KBM-7 (cell line): ENCODE data around the gene OTUB2.

Experiments
- DNase-seq: peaks from one replicate; pipeline ENCODE4 v3.0.0-alpha.2; 2015
- in situ Hi-C: fragments of 300-500 bp; cut with MboI; formaldehyde crosslinking; loops from 2 replicates; pipeline ENCODE4 v1.14.3; 2020; ENCODE audit warnings: low sequenced_read_pairs, low pct_unique_long_range_greater_than_20kb, mixed read lengths

Gene OTUB2

GRCh38 chr14:94016446-94016976 is 9.6 kb upstream of the OTUB2 start:
- in situ Hi-C loops = no loop called here
- no peak for DNase-seq

GRCh38 chr14:94018308-94018707 is 7.8 kb upstream of the OTUB2 start:
- DNase-seq = no peak
- in situ Hi-C loops = no loop called here

GRCh38 chr14:94019329-94019728 is 6.8 kb upstream of the OTUB2 start:
- in situ Hi-C loops = no loop called here

GRCh38 chr14:94020267-94020666 is 5.9 kb upstream of the OTUB2 start:
- DNase-seq = no peak
- in situ Hi-C loops = no loop called here

More at GRCh38 chr14:94019329-94019728, 6.8 kb upstream of the OTUB2 start:
- no peak for DNase-seq

GRCh38 chr14:94021001-94021400 is 5.1 kb upstream of the OTUB2 start:
- in situ Hi-C loops = no loop called here
- no peak for DNase-seq

- no peak for DNase-seq
- in situ Hi-C loops = no loop called here
Observed at GRCh38 chr14:94021416-94022157, 4.6 kb upstream of the OTUB2 start.

- DNase-seq = no peak
Observed at GRCh38 chr14:94022532-94023411, 3.4 kb upstream of the OTUB2 start.

GRCh38 chr14:94024549-94024948 is 1.6 kb upstream of the OTUB2 start:
- in situ Hi-C loops = no loop called here
- DNase-seq = no peak

More at GRCh38 chr14:94022532-94023411, 3.4 kb upstream of the OTUB2 start:
- in situ Hi-C loops = no loop called here

- in situ Hi-C loops = no loop called here
- DNase-seq = no peak
Observed at GRCh38 chr14:94025720-94026119, 420 bp upstream of the OTUB2 start.

- in situ Hi-C loops = no loop called here
- DNase-seq = no peak
Observed at GRCh38 chr14:94026889-94027469, 839 bp downstream of the OTUB2 start.

GRCh38 chr14:94027566-94028449 is 1.7 kb downstream of the OTUB2 start:
- no peak for DNase-seq
- in situ Hi-C loops = no loop called here

- in situ Hi-C loops = no loop called here
- DNase-seq = peak; percentile 72
Observed at GRCh38 chr14:94028450-94028826, 2.3 kb downstream of the OTUB2 start.

GRCh38 chr14:94029265-94029664 is 3.1 kb downstream of the OTUB2 start:
- DNase-seq = peak; percentile 72
- in situ Hi-C loops = no loop called here

- in situ Hi-C loops = no loop called here
- no peak for DNase-seq
Observed at GRCh38 chr14:94029671-94030203, 3.6 kb downstream of the OTUB2 start.

GRCh38 chr14:94030571-94030970 is 4.4 kb downstream of the OTUB2 start:
- in situ Hi-C loops = no loop called here
- no peak for DNase-seq

- in situ Hi-C loops = no loop called here
- no peak for DNase-seq
Observed at GRCh38 chr14:94031161-94031882, 5.2 kb downstream of the OTUB2 start.

GRCh38 chr14:94031883-94032279 is 5.7 kb downstream of the OTUB2 start:
- DNase-seq = no peak
- in situ Hi-C loops = no loop called here

GRCh38 chr14:94034886-94035285 is 8.7 kb downstream of the OTUB2 start:
- no peak for DNase-seq
- in situ Hi-C loops = no loop called here
